Stimulated activated CD4-positive, alpha-beta T cell treated with anti-CD3 and anti-CD28 coated beads, Interleukin-15, amount 100 ng/mL, for 24 hours (primary cell): ENCODE data around the gene GLG1.
"Not testable (repeated sequence)": the region's sequence is repeated elsewhere in the genome, so short reads cannot be mapped to it uniquely, and the experiment has no call there.

Source experiments
- DNase-seq: peaks from one replicate; pipeline ENCODE4 v3.0.0-alpha.2; 2020

Gene GLG1

DNA sequence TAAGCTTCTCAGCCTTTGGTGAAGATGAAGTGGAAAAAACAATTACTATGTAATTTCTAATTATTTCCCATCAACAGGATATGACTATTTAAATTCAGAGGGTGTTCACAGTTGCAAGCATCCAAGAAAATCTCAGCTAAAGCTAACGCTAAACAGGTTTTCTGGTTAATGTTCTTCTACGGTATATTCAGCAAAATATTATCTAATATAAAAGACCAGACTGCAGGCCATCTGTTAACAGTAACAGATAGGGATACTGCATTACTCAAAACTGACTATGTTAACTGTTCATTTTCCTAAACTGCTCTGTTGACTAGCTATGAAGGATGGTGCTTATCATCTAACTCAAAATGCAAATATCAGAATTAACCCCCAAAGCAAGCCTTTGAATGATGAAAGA, 32.8 kb downstream of the GLG1 start:
- no peak for DNase-seq

DNA sequence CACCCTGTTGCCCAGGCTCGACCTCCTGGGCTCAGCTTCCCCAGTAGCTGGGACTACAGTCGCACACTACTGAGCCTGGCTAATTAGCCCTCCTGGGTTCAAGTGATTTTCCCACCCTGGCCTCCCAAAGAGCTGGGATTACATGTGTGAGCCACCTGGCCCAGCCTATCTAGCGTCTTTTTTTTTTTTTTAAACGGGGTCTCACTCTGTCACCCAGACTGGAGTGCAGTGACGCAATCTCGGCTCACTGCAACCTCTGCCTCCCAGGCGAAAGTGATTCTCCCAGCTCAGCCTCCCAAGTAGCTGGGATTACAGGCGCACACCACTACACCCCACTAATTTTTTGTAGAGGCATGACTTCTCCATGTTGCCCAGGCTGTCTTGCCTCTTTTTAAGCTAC, 33.3 kb downstream of the GLG1 start:
- no peak for DNase-seq

DNA sequence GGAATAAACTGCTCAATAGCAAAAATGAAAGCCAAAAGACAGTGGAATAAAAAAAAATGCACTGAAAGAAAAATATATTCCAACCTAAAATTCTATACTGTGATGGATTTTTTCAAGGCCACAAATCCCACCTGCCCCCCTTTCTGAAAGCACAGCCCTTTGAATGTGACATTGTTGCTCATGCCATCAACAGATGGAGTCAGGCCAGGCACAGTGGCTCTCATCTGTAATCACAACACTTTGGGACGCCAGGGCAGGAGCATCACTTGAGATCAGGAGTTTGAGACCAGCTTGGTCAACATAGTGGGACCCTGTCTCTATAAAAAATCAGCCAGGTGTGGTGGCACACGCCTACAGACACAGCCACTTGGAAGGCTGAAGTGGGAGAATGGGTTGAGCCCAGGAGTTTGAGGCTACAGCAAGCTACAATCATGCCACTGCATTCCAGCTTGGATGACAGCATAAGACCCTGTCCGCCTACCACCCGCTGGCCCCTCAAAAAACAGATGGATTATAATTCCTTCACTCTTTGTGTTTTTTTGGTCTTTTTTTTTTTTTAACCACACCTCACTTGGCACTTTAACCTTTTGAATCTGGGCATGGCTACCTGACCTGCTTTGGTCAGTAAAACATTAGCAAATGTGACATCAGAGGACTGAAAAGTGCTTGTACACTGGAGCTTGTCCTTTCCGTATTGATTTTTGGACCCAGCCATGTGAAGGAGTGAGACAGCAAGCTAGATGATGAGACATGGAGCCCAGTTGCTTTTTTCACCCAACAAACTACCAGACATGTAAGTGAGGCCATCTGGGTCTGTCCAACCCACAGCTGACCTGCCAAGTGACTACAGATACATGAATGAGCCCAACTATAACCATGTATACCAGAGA, 36.3 kb downstream of the GLG1 start:
- DNase-seq = no peak

DNA sequence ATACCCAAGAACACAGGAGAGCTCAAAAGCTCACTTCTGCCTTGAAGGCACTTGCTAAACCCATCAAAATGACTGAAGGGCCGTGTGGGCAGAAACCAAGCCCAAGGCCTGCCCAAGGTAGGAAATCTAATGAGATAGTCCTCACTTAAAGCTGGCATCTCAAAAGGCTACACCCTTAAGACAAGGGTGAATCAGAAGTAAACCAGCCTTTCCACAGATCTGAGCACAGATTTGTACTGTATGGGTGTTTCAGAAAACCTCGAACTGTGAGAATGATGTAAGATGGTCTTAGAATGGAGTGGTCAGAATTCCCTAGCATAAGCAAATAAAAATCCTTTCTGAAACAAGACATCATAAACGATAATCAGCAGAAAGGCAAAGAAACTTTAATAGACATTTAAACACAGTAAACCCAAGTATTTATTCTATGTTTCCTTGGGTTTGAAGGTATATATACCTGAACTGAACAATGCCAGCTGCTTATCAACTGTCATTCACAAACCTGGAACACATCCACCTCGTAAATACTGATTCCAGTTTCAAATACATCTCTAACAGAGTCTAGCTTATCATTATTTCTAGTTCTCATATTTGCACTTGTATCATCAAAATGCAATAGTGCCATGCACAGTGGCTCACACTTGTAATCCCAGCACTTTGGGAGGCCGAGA, 37.8 kb downstream of the GLG1 start:
- DNase-seq = no peak

DNA sequence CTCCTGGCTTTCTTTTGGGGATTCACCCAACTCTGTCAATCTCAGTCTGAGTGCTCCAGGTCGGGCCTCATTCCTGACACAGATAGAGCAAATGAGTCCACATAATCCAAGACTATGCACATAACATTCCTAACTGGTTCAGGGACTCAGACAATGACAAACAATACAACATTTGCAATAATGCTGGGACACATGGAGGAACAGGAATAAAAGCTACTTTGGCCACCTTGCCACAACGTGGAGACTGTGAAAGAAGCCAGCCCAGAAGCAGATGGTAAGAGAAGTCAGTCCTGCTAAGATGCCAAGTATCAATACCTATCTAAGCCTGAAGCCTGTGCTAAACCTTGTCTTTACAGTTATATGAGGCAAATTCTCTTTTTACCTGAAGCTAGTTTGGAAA, 39.0 kb downstream of the GLG1 start:
- no peak for DNase-seq

DNA sequence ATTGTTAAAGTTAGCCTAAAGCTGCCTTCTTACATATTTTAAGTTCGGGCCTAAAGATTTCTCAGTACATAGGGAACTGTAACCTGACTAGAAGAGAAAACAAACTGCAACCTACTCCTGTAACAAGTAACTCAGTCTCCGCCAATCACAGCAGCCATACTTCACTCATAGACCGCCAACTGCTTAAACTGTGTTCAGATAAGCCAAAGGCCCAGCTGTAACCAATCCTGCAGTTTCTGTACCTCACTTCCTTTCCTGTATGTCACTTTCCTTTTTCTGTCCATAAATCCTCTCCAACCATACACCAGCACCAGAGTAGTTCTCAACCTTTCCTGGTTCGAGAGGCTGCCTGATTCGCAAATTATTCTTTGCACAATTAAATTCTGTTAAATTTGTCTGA, 41.5 kb downstream of the GLG1 start:
- DNase-seq = no peak

DNA sequence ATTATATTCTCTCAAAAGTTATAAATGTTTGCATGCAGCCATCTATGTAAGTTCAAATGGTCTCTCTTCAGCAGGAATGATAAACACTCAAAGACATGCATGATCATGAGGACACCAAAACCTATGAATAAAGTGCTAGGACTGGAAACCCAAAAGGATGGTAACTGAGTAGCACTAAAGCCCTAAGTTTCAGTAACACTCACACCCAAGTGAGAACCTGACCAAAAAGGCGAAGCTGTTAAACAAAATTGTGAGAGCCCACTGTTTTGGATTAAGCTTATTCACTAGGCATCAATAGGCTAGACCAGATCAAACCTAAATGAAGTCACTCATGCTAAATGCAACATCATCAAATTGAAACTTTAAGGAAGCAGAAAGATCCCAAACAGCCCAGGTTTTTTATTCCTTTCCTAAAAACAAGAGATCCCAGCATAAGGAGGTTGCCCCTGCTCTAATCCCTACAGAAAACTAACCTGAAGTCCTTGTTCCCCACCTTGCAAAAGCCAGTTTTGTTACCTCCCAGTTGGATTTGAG, 42.4 kb downstream of the GLG1 start:
- DNase-seq = no peak

DNA sequence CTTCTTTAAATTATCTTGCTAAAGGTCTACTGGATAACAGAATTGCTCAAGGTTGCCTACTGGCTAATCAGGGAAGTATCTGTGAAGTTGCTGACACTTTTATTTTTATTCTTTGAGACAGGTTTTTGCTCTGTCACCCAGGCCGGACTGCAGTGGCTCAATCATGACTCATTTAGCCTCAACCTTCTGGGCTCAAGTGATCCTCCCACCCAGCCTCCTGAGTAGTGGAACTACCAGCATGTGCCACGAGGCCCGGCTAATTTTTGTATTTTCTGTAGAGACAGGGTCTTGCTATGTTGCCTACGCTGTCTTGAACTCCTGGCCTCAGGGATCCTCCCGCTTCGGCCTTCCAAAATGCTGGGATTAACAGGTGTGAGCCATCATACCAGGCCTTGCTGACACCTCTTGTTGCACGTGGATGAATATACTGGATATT, 43.1 kb downstream of the GLG1 start:
- DNase-seq = peak; percentile 42

DNA sequence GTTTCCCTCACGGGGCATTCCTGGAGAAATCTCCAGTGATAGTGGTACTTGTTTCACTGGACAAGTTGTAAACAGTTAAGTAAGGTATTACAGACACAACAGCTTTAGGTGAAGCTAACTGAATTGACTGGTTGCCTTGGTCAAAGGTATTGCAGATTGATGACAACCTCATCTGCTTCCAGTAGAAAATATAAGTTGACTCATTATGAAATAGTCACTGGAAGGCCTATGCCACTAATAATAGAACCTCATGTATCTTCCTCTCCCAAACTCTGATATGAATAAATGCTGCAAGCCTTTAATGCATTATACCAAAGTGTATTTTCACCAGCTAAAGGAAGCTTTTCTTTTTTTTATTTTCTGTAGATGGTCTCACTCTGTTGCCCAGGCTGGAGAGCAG, 44.8 kb downstream of the GLG1 start:
- DNase-seq = no peak

DNA sequence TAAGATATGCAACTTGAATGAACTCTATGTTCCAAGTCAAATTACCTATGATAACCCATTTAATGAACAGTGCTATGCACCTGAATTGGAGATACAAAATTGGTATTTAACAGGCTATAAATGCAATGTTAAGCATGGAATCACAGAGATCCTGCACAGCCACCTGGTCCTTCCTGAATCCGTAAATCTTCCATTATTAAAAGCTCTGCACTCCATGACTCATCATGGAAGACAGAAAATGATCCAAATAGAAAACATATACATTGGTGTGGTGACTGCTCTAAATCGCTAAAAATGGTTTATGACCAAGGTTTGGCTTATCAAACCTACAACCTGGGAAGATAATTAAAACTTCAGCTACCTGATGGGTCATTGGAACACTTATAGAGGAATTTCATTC, 45.3 kb downstream of the GLG1 start:
- DNase-seq = no peak

DNA sequence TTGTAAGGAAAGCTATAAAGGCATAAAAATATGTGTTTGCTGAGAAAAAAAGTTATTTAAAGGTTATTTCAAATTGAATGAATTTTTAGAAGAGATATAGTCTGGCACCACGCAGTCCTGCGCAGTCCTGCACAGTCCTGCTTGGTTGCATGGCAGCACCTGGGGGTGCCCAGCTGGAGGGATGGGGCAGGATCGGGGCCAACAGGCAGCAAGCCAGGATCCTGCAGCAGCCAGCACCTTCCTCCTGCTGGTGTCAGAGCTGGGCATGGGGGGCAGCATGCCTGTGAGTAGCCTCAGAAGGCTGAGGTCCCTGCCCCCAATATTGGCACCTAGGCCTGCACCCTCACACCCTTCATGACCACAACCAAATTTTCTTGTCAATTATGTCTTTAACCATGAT, 46.0 kb downstream of the GLG1 start:
- no peak for DNase-seq

DNA sequence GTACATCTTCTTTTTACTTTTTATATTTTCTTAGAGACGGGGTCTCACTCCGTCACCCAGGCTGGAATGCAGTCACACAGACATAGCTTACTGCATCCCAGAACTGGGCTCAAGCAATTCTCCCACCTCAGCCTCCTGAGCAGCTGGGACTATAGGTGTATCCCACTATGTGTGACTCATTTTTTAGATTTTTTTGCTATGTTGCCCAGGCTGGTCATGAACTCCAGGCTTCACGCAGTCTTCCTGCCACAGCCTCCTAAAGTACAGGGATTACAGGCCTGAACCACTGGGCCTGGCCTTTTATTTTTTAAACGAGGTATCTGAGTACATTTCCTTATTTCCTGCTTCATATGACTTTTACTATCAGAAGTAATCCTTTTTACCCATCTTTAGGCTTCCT, 48.0 kb downstream of the GLG1 start:
- DNase-seq = no peak

DNA sequence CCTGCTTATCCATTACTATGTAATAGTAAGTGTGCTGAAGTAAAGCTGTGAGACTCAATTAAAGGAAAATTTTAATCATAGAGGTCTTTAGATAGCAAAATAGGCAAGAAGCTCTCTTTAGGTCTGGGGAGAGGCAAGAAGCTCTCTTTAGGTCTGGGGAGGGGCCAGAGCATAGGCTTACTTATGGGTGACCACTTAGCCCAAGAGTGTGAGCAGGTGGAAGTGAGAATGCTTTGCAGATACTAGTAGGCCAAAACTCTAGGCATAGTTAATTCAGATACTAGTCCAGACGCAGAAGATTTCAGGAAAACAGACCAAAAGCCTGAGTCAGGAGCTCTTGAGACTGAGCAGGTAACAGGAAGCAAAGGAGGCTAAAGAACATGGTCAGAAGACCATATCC, 49.6 kb downstream of the GLG1 start:
- no peak for DNase-seq

DNA sequence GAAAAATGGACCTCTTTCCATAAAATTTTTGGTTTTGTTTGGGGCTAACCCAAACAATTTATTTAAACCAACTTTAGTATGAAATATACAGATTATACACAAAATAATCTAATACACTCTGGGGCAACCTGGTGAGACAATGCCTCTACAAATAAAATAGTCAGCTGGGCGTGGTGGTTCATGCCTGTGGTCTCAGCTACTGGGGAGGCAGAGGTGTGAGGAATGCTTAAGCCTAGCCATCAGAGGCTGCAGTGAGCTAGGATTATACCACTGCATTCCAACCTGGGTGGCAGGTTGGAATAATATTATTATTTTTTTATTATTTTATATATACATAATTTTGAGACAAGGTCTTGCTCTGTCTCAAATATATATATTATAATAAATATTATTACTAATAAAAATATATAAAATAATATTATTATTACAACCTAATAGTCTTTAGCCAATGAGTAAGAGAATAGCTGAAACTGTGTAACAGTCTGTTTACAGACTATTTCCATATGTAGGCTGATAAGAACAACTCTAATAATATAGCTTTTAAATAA, 50.5 kb downstream of the GLG1 start:
- DNase-seq = no peak

DNA sequence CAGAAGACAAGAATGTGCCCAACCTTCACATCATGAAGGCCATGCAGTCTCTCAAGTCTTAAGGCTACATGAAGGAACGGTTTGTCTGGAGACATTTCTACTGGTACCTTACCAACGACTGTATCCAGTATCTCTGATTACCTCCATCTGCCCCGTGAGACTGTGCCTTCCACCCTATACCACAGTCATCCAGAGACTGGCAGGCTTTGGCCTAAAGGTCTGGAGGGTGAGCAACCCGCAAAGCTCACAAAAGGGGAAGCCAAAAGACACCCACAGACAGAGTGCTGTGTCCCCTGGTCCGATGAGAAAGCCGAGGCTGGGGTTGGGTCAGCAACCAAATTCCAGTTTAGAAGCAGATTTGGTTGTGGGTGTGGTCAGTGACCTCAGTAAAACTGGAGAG, 54.6 kb downstream of the GLG1 start:
- DNase-seq = not testable (repeated sequence)

DNA sequence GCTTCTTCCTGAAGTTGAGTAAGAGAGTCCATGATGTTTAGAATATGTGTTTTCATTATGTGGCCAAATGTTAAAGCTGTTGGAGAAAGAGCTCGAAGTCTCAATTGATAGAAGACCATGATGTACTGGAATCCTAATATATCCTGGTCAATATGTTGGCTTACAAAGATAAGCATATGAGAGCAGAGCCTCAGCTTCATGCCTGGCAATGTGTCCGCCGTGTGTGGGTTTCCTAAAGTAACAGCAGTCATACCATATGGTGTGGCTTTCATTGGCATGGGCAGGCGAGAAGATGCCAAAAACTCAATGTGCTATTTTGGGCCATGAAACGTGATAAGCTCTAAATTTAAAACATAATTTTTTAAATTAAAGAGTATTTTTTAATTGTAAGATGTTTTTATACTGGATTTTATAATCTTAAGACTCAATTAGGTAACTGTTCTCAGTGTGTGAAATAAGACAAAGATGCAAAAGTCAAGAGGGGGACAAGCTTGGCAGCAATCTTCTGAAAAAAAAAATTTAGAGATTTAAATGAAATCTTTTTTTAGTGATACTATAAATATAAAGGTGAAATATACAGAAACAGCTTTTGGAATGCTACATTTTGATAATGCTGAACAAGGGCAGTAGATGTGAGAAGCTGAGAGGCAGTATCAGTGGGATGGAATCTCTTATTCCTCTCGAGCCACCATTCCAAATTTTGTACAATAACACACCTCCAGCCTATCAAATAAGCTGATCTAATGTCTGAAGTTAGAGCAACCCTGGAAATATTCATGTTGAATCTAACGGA, 56.5 kb downstream of the GLG1 start:
- not testable (repeated sequence) for DNase-seq

DNA sequence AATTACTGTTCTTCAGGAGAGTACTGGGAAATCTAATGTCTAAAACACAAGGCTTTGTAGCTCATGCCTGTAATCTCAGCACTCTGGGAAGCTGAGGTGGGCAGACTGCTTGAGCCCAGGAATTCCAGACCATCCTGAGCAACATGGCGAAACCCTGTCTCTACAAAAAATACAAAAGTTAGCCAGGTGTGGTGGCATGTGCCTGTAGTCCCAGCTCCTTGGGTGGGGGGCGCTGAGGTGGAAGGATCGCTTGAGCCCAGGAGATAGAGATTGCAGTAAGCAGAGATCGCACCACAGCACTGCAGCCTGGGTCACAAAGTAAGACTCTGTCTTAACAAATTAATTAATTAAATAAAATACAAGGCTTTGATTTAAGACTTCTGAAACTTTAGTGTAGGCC, 60.8 kb downstream of the GLG1 start:
- DNase-seq = not testable (repeated sequence)

DNA sequence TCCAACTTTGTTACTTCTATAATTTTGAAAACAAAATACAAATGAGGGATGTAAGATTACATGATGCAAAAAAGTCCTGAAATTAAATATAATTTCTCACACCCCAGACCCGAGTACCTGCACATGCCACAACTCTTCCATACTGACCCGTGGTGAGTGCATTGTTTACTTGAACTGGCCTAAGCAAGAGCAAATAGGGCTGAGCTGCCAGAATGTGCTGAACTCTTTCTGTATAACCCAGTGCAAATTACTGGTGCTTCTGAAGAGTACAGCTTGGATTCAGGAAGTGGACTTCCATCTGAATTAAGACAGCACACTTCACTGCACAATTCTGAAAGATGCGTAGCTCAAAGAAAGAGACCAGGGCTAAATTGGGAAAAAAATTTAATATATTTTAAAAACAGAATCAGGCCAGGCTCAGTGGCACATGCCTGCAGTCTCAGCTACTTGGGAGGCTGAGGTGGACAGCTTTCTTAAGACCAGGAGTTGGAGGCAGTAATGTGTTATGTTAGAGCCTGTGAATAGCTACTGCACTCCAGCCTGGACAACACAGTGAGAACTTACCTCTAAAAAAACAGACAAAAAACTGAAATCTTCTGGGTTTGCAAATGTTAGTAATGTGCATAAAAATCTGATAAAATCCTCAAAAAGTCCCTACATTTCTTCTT, 63.9 kb downstream of the GLG1 start:
- not testable (repeated sequence) for DNase-seq

DNA sequence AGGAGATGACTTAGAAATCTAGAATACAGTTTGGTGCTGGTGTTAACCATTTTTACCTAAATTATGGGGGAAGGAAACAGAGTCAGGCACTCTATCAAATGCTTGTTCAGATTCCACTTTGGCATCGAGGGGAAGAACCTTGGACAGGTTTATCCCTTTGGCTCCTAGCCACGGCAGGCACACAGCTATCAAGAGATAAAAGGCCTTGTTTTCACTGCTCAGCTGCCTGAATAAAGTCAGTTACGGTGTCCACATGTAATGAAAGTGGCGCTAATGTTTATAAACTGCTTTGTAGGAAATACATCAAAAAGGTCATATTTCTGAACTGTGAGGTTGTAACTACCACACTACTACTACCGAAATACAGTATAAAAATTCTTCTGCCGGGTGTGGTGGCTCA, 66.3 kb downstream of the GLG1 start:
- DNase-seq = not testable (repeated sequence)

DNA sequence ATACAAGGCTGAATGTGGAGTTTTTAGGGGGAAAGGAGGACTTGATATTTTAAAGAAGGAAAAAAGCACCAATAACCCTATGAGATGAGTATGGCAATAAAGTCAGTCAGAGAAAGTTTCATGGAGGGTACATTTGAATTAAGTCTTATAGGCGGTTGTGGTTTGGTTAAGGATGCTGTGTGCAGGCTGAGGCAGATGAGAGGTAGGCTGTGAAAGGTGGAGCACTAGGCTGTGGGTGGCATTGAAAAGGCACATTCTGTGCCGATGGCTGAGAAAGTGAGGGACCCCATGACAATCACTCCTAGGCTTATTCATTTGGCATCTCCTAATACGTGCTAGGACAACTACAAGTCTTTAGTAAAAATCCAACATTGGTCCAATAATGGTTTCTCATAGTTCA, 68.1 kb downstream of the GLG1 start:
- DNase-seq = not testable (repeated sequence)

DNA sequence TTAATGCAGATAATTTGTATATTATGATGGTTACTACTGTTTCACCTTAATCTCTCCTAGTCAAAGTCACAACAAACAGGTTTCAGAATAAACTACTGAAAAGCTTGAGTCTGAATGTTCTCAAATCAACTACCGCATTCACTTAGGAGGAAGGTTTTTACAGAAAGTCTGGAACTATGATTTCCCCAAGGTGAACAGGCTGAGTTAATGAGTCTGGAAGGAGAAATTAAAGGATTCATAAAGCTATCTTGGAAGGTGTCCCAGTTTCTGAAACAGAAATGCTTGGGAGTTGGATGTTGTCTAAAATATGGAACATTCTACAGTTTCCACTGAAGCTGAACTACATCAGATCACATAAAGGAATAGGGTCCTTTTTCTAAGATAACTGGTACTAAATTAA, 69.2 kb downstream of the GLG1 start:
- not testable (repeated sequence) for DNase-seq

DNA sequence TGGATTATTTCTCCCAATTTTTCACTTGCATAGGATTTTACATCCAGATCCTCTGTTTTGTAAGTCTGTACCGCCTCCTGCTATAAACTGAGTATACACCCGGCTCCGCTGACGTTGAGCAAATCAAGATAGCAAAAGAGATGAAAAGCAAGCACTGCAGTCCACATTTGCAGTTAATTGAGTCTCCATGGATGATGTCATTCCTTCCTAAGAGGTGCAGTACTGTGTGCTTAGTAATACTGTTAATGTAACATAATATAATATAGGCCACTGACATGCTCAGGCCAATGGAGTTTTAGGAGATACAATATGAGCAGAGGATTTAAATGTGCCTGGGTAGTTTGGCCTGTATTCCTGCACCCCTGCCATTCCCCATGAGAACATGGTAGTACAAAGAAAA, 72.3 kb downstream of the GLG1 start:
- DNase-seq = not testable (repeated sequence)
